Measurements from ENCODE around the gene IGSF9B.

The IGSF9B gene

GRCh38 chr11:133904818-133905515 lies 51.8 kb downstream of the IGSF9B start:
- no peak for TF ChIP-seq CTCF (IDR thresholded peaks at IDR 0.05; ENCODE audit: borderline replicate concordance, control extremely low read depth, extremely low read depth, insufficient read depth, missing control alignments)
- no peak for DNase-seq (ENCODE audit: low spot score)
- in situ Hi-C loops (cut with MboI; ENCODE audit: low sequenced_read_pairs, unreplicated experiment), result no loop called here

GRCh38 chr11:133903875-133904817 lies 52.6 kb downstream of the IGSF9B start:
- TF ChIP-seq CTCF (IDR thresholded peaks at IDR 0.05; ENCODE audit: borderline replicate concordance, control extremely low read depth, extremely low read depth, insufficient read depth, missing control alignments), result no peak
- no peak for DNase-seq (ENCODE audit: low spot score)
- in situ Hi-C loops (cut with MboI; ENCODE audit: low sequenced_read_pairs, unreplicated experiment), result no loop called here

GRCh38 chr11:133903056-133903455 lies 53.7 kb downstream of the IGSF9B start:
- no peak for TF ChIP-seq CTCF (IDR thresholded peaks at IDR 0.05; ENCODE audit: borderline replicate concordance, control extremely low read depth, extremely low read depth, insufficient read depth, missing control alignments)
- no peak for DNase-seq (ENCODE audit: low spot score)
- in situ Hi-C loops (cut with MboI; ENCODE audit: low sequenced_read_pairs, unreplicated experiment), result no loop called here

- in situ Hi-C loops (cut with MboI; ENCODE audit: low sequenced_read_pairs, unreplicated experiment), result no loop called here
Measured at GRCh38 chr11:133902506-133902905, 54.3 kb downstream of the IGSF9B start.

GRCh38 chr11:133901999-133902398 lies 54.8 kb downstream of the IGSF9B start:
- in situ Hi-C loops (cut with MboI; ENCODE audit: low sequenced_read_pairs, unreplicated experiment), result no loop called here
- no peak for TF ChIP-seq CTCF (IDR thresholded peaks at IDR 0.05; ENCODE audit: borderline replicate concordance, control extremely low read depth, extremely low read depth, insufficient read depth, missing control alignments)

More at GRCh38 chr11:133902506-133902905, 54.3 kb downstream of the IGSF9B start:
- no peak for TF ChIP-seq CTCF (IDR thresholded peaks at IDR 0.05; ENCODE audit: borderline replicate concordance, control extremely low read depth, extremely low read depth, insufficient read depth, missing control alignments)
- DNase-seq (ENCODE audit: low spot score), result no peak

GRCh38 chr11:133901316-133901715 lies 55.5 kb downstream of the IGSF9B start:
- TF ChIP-seq CTCF (IDR thresholded peaks at IDR 0.05; ENCODE audit: borderline replicate concordance, control extremely low read depth, extremely low read depth, insufficient read depth, missing control alignments), result no peak
- in situ Hi-C loops (cut with MboI; ENCODE audit: low sequenced_read_pairs, unreplicated experiment), result no loop called here

More at GRCh38 chr11:133901999-133902398, 54.8 kb downstream of the IGSF9B start:
- DNase-seq (ENCODE audit: low spot score), result no peak

More at GRCh38 chr11:133901316-133901715, 55.5 kb downstream of the IGSF9B start:
- no peak for DNase-seq (ENCODE audit: low spot score)

All from GM13976 (cell line).